ENCODE data around the gene PAPOLA. TPM values are rescaled to one million over a fixed set of nuclear protein-coding genes. Genes with fewer than 3 reads are reported as not detected.
A peak's percentile ranks its signal among the peaks of the same experiment; 100 is the strongest.

The PAPOLA gene
- total RNA-seq, 1 experiment from 2014 or later: 207 TPM

DNA sequence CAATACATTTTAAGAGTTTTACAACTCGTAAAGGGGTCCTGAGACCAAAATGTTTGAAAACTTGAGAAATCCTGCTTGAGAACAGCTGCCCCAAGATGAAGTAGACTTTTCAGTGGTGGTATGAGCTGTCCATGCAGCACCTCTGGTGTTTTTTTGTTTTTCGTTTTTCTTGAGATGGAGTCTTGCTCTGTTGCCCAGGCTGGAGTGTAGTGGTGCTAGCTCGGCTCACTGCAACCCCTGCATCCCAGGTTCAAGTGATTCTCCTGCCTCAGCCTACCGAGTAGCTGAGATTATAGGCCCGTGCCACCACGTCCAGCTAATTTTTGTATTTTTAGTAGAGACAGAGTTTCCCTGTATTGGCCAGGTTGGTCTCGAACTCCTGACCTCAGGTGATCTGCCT lies 5.5 kb downstream of the PAPOLA start:
- Histone ChIP-seq H3K4me3 (ENCODE audit: low read depth, low read length) (no peak overlapping the region), H3K27me3 (replicated peaks; ENCODE audit: control insufficient read depth, insufficient read depth, low read length) (no peaks in the 10 kb centered on the region), H3K9me3 (no peaks in the 10 kb centered on the region), H3K4me1 (peaks cover 40% of the 10 kb centered on the region), H3K36me3 (ENCODE audit: control insufficient read depth, insufficient read depth, low read length) (no peaks in the 10 kb centered on the region)
- DNase-seq: no peak
- no peaks in the 10 kb centered on the region for H3K27me3 Mint-ChIP-seq (ENCODE audit: insufficient read depth, unreplicated experiment)
- H3K9me3 Mint-ChIP-seq (ENCODE audit: unreplicated experiment): no peaks in the 10 kb centered on the region
- H3K4me1 Mint-ChIP-seq (ENCODE audit: low read depth, unreplicated experiment): peaks cover 30% of the 10 kb centered on the region
- TF ChIP-seq, protein P1, sequence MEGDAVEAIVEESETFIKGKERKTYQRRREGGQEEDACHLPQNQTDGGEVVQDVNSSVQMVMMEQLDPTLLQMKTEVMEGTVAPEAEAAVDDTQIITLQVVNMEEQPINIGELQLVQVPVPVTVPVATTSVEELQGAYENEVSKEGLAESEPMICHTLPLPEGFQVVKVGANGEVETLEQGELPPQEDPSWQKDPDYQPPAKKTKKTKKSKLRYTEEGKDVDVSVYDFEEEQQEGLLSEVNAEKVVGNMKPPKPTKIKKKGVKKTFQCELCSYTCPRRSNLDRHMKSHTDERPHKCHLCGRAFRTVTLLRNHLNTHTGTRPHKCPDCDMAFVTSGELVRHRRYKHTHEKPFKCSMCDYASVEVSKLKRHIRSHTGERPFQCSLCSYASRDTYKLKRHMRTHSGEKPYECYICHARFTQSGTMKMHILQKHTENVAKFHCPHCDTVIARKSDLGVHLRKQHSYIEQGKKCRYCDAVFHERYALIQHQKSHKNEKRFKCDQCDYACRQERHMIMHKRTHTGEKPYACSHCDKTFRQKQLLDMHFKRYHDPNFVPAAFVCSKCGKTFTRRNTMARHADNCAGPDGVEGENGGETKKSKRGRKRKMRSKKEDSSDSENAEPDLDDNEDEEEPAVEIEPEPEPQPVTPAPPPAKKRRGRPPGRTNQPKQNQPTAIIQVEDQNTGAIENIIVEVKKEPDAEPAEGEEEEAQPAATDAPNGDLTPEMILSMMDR (IDR thresholded peaks at IDR 0.05; ENCODE audit: insufficient read depth in 1 of 2, low read depth in 1 of 2, low read length in 1 of 2, severe bottlenecking in 1 of 2, unreplicated experiment in 1 of 2): no peak
- BruUV-seq (replicated peaks): no TSS peak
- H3K27ac Mint-ChIP-seq (ENCODE audit: unreplicated experiment): no peak overlapping the region
- POLR2A ChIA-PET: interaction anchor here (0.7 kb wide), 1 partner anchor 733 kb away, joined by 14 read pairs; no protein-coding TSS in a partner anchor
- intact Hi-C loops (cut with micrococcal nuclease; ENCODE audit: unreplicated experiment): no loop called here
- peaks cover 23% of the 10 kb centered on the region for H3K36me3 Mint-ChIP-seq (ENCODE audit: insufficient read depth, unreplicated experiment)
- no peak overlapping the region for H3K4me3 Mint-ChIP-seq (ENCODE audit: unreplicated experiment)
- CTCF ChIA-PET: no interaction called here

DNA sequence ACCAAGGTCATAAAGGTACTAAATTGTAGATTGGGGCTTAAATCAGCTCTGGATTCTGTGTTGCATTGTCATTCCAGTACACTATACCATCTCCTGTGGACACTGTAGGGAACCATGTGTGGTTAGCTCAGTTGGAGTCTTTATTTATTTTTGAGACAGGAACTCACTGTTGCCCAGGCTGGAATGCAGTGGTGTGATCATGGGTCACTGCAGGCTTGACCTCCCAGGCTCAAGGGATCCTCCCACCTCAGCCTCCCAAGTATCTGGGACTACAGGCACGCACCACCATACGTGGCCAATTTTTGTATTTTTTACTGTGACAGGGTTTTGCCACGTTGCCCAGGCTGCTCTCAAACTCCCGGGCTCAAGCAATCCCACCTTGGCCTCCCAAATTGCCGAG lies 6.7 kb downstream of the PAPOLA start:
- H3K27me3 Mint-ChIP-seq (ENCODE audit: insufficient read depth, unreplicated experiment): no peaks in the 10 kb centered on the region
- no peak overlapping the region for H3K27ac Mint-ChIP-seq (ENCODE audit: unreplicated experiment)
- DNase-seq: peak in 1 of 2 experiments; percentile 8
- intact Hi-C loops (cut with micrococcal nuclease; ENCODE audit: unreplicated experiment): no loop called here
- H3K36me3 Mint-ChIP-seq (ENCODE audit: insufficient read depth, unreplicated experiment): peaks cover 23% of the 10 kb centered on the region
- no peak overlapping the region for H3K4me3 ChIP-seq (ENCODE audit: low read depth, low read length)
- no peaks in the 10 kb centered on the region for H3K27me3 ChIP-seq (replicated peaks; ENCODE audit: control insufficient read depth, insufficient read depth, low read length)
- H3K9me3 ChIP-seq: no peaks in the 10 kb centered on the region
- CTCF ChIA-PET: no interaction called here
- no peak overlapping the region for H3K4me3 Mint-ChIP-seq (ENCODE audit: unreplicated experiment)
- TF ChIP-seq, protein P1 (IDR thresholded peaks at IDR 0.05; ENCODE audit: insufficient read depth in 1 of 2, low read depth in 1 of 2, low read length in 1 of 2, severe bottlenecking in 1 of 2, unreplicated experiment in 1 of 2): no peak
- POLR2A ChIA-PET: no interaction called here
- peaks cover 29% of the 10 kb centered on the region for H3K4me1 Mint-ChIP-seq (ENCODE audit: low read depth, unreplicated experiment)
- no peaks in the 10 kb centered on the region for H3K9me3 Mint-ChIP-seq (ENCODE audit: unreplicated experiment)
- peaks cover 41% of the 10 kb centered on the region for H3K4me1 ChIP-seq
- BruUV-seq (replicated peaks): no TSS peak
- H3K36me3 ChIP-seq (ENCODE audit: control insufficient read depth, insufficient read depth, low read length): no peaks in the 10 kb centered on the region

DNA sequence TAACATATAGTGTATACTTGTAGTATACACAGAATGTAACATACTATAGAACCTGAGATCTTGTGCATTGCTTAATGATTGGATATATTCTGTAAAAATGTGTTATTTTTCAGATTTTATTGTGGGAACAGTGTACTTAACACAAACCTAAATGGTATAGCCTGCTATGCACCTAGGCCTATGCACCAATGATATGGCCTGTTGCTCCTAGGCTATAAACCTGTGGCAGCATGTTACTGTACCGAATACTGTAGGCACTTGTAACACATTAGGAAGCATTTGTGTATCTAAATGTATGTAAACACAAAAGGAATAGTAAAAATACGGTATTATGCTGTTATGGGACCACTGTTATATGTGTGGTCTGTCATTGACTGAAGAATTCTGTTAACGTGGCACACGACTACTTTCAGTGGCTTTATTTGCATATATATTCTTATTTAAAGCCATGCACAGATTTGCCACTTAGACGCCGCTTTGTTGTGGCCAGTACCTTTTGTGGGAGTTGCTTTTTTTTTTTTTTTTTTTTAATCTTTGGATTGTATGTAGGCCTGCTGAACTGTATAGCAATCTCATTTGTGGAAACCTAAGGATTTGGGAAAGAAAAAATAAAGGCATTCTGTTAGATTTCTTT lies 7.4 kb downstream of the PAPOLA start:
- Mint-ChIP-seq H3K27ac (ENCODE audit: unreplicated experiment) (no peak overlapping the region), H3K4me3 (ENCODE audit: unreplicated experiment) (no peak overlapping the region), H3K9me3 (ENCODE audit: unreplicated experiment) (no peaks in the 10 kb centered on the region), H3K27me3 (ENCODE audit: insufficient read depth, unreplicated experiment) (no peaks in the 10 kb centered on the region), H3K4me1 (ENCODE audit: low read depth, unreplicated experiment) (peaks cover 23% of the 10 kb centered on the region), H3K36me3 (ENCODE audit: insufficient read depth, unreplicated experiment) (peaks cover 19% of the 10 kb centered on the region)
- Histone ChIP-seq H3K4me1 (peaks cover 36% of the 10 kb centered on the region), H3K4me3 (ENCODE audit: low read depth, low read length) (no peak overlapping the region), H3K36me3 (ENCODE audit: control insufficient read depth, insufficient read depth, low read length) (no peaks in the 10 kb centered on the region), H3K27me3 (replicated peaks; ENCODE audit: control insufficient read depth, insufficient read depth, low read length) (no peaks in the 10 kb centered on the region), H3K9me3 (no peaks in the 10 kb centered on the region)
- intact Hi-C loops (cut with micrococcal nuclease; ENCODE audit: unreplicated experiment): no loop called here
- DNase-seq: no peak
- POLR2A ChIA-PET: no interaction called here
- TF ChIP-seq, protein P1 (IDR thresholded peaks at IDR 0.05; ENCODE audit: insufficient read depth in 1 of 2, low read depth in 1 of 2, low read length in 1 of 2, severe bottlenecking in 1 of 2, unreplicated experiment in 1 of 2): no peak
- BruUV-seq (replicated peaks): no TSS peak
- CTCF ChIA-PET: no interaction called here

All from Caco-2 (cell line).